AG08395 (cell line): ENCODE measurements around the gene SCN3A.

ENCODE experiments used
- DNase-seq: peaks from one replicate; pipeline ENCODE4 v3.0.0; 2012; ENCODE audit warnings: mixed read lengths, low spot score

SCN3A gene

GRCh38 chr2:165203689-165204559 lies at the start of gene SCN3A:
Gene SCN3A (minus strand): TSS chr2:165204050. CDS start chr2:165176394, 27,656 bp downstream.
- DNase-seq = peak; percentile 43

DNA sequence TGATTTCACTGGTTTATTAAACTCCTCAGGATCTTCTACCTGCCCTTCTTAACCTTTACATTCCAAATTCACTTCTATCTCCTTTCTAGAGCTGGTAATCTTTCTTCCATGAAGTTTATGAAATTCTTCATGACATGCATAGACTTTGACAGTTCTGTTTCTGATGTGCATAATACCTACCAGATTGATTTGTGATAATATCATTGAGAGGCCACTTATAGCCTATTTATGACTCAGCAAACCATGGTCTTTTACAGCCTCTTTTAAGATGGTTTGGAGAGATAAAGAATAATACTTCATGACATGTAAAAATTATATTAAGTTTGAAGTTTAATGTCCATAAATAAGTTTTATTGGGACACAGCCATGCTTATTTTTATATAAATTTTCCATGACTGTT lies 49.3 kb upstream of the SCN3A start:
- DNase-seq = no peak

- DNase-seq = no peak
Measured at GRCh38 chr2:165251366-165251765, 47.5 kb upstream of the SCN3A start.

DNA sequence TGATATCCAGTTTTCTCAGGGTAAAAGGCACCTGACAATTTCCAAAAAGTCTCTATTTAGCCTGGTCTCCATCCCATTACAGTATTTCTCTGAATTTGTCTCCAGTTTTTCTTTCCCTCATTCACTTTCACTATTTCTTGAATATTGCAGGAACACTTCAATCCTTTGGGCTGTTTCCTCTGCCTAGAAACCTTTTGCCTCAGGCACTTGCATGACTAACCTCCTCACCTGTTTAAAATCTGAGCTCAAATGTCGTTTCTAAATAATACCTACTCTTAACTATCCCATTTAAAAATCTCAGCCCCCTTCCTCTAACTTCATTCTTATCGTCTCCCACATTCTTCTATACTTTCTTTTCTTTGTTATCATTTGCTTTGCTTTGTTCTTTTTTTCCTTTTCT lies 44.4 kb upstream of the SCN3A start:
- no peak for DNase-seq

DNA sequence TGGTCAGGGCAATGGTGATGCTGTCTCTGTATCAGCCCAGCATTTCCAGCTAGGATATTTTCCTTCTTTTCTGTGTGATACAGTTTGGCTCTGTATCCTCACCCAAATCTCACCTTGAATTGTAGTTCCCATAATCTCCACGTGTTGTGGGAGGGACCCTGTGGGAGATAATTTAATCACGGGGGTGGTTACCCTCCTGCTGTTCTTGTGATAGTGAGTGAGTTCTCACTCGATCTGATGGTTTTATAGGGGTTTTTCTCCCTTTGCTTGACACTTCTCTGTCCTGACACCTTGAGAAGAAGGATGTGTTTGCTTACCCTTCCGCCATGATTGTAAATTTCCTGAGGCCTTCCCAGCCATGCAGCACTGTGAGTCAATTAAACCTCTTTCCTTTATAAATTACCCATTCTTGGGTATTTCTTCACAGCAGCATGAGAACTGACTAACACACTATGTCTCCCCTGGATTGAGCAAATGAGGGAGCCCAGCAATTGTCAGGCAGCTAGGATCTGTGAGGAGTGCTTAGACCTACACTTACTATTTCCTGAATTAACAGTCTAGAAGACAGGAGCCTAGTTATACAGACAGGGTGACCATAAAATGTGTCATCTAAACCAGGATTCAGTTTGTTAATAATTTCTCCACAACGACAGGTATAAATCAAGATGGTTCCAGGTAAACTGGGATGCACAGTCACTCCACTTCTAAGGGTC lies 41.4 kb upstream of the SCN3A start:
- DNase-seq = no peak

- no peak for DNase-seq
Measured at GRCh38 chr2:165240916-165241315, 37.1 kb upstream of the SCN3A start.

DNA sequence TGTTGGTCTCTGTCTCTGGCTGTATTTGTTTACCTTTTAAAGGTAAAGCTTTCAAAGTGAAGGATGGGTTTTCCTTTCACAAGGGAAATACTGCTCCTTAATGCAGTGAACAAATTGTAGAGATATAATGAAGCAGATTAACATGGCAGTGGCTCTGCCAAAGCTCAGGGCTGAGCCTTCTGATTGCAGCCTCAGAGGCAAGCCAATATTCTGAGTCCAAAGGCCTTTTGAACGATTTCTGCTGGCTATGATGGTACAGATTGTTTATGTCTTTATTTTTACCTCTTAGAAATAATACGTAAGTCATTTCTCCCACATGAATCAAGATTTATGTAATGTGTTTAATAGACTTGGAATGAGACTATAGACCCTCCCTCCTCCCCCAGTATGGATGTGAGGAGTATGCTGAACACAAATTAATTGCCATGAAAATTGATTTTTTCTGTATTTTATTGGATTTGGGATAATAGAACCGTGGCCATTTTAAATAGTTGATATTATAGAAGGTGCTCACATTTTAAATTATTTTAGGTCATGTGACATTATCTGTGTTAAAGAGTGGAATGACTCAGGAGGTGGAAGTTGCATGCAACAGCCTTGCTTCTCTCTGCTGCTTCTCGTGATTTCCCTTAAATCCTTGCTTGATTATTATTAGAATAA lies 36.1 kb upstream of the SCN3A start:
- DNase-seq = no peak

GRCh38 chr2:165239230-165239629 lies 35.4 kb upstream of the SCN3A start, which contains the start of gene SCN2A:
Gene SCN2A (plus strand): TSS chr2:165239414. CDS start chr2:165295824, 56,410 bp downstream.
- peak; percentile 10 for DNase-seq

GRCh38 chr2:165238295-165238694 lies 34.4 kb upstream of the SCN3A start:
- no peak for DNase-seq

DNA sequence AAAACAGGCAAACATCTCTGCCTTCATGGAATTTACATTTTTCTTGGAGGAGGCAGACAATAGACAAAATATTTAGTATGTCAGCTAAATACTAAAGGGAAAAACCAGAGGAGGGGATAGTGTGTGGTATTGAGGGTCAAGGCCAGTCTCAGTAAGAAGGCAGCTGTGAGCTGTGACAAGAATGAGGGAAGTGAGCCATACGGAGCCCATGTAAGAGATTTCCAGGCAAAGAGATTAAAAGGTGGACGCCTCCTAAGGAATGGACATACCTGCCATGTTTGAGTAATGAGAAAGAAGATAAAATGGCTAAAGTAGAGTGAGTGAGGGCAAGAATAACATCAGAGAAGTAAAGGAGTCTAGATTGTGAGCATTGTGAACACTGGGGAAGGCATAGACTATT lies 33.2 kb upstream of the SCN3A start:
- no peak for DNase-seq

DNA sequence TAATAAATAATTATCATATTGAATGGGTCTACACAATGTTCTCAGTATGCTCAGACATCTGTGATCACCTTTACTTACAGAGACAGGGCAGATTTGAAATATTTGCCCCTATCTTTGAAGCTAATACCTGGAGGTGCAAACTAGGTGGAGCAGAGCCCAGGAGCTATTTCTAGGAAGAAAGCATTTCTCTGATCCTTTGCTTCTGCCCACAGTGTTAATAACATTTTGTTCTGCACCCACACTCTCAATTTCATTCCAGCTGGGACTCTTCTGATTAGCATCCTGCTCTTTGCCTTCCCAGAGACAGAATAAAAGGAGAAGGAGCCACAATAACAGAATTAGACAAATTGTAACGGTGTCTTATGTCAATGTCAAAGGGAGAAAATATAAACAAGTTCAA lies 23.7 kb upstream of the SCN3A start:
- DNase-seq = no peak

DNA sequence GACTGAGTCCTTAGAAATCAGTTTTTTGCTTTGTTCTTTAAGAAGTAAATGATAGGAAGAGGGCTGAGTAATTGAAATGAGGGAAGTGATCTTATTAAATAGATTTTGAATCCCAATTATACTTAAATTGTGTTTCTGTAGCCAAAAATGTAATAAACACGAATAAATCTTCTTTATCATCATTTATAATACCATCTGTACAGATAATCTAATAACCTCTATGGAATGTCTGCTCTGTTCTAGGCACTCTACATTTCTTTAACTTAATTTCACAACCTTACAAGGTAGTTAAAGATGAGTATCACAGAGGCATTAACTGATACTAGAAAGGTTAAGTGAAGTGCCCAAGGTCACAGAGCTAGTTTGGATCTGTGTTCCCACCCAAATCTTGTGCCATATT lies 21.1 kb upstream of the SCN3A start:
- no peak for DNase-seq

DNA sequence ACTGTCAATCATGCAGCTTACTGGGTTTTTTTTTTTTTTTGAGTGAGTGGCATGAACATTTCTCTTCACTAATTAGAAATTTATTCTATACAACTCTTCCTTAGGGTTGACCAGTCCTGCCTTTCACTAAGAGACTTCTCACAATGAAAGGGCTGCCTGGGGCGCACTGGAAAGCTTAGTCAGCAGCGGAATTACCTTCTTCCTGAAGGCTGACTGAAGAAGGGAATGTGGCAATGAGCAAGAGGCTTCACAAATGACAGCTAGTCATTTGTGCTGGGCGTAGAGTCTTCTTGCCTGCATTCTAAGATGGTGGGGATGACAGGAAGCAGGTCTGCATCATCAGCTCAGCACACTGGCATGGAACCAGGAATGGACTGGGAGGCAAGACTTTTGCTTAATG lies 15.6 kb upstream of the SCN3A start:
- no peak for DNase-seq

- DNase-seq = no peak
Measured at GRCh38 chr2:165214093-165214492, 10.2 kb upstream of the SCN3A start.

- no peak for DNase-seq
Measured at GRCh38 chr2:165208094-165208493, 4.2 kb upstream of the SCN3A start.

GRCh38 chr2:165205865-165206264 lies 2.0 kb upstream of the SCN3A start:
- DNase-seq = no peak

GRCh38 chr2:165202239-165202638 lies 1.6 kb downstream of the SCN3A start:
- DNase-seq = no peak

DNA sequence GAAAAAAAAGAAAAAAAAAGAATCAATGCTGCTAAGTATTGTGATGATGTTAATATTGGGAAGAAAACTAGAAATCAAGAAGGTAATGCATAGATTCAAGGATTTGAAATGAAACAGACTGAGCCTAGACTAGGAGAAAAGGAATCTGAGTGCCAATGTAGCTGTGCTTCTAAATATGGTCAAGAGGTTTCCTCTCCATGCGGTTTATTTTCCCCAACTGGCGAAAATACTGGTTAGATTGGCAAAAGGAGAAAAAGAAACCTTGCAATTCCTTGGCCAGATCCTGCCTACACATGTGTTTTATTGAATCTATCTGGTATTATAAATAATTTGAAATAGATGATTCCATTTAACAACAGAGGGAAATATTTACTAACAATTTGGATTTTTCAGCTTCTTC lies 5.7 kb downstream of the SCN3A start:
- no peak for DNase-seq

DNA sequence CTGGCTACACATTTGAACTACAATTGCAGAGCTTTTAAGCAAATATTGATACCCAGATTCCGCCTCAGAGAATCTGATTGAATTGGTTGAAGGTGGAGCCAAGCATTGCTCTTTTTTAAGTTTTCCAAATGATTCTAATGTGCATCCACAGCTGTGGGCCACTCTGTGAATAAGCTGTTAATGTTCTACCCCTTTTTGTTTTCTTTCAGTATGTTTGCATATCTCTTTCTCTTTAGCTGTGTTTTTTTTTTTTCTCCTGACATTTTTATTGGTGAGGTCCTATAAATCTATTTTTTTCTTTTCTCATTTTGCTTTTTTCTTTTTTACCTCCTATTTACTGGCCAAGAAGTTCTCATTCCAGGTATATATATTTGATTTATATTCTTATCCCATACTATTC lies 6.5 kb downstream of the SCN3A start:
- DNase-seq = no peak

- no peak for DNase-seq
Measured at GRCh38 chr2:165196411-165196810, 7.4 kb downstream of the SCN3A start.

GRCh38 chr2:165193178-165193777 lies 10.6 kb downstream of the SCN3A start:
- DNase-seq = no peak

- no peak for DNase-seq
Measured at GRCh38 chr2:165192729-165193128, 11.1 kb downstream of the SCN3A start.
